ENCODE data around the gene FAM171A1.

GRCh38 chr10:15214237-15214636 is 156.9 kb downstream of the FAM171A1 start:
- TF ChIP-seq CTCF (IDR thresholded peaks at IDR 0.05; ENCODE audit: low read depth, low read length) (no peak), EZH2phosphoT487 (IDR thresholded peaks at IDR 0.05; ENCODE audit: low read depth) (no peak)

All from OCI-LY3 (cell line).